Fibroblast of lung (primary cell): ENCODE measurements around the gene LMO3.

Source experiments
- CTCF ChIP-seq, 2 donors: IDR thresholded peaks in 1 of 2; conservative IDR thresholded peaks in 1 of 2; 1 replicate in 1 of 2; 2 replicates in 1 of 2; pipeline ENCODE4 v1.5.1; 2011 to 2012; ENCODE audit warnings: low read length in 2 of 2, control low read depth in 1 of 2, inconsistent platforms in 1 of 2, low read depth in 1 of 2, mild to moderate bottlenecking in 1 of 2
- EZH2 ChIP-seq: IDR thresholded peaks from 2 replicates; pipeline ENCODE4 v1.5.1; 2012; ENCODE audit warnings: low read length, control low read depth, mild to moderate bottlenecking; ENCODE audit errors: missing control alignments

GRCh38 chr12:16590645-16591044, 15.3 kb downstream of the LMO3 start:
- TF ChIP-seq CTCF (conservative IDR thresholded peaks at IDR 0.05 in 1 of 2, IDR thresholded peaks at IDR 0.05 in 1 of 2; ENCODE audit: low read depth in 1 of 2, low read length in 2 of 2) (no peak), EZH2 (no peak)
